AG09319 (cell line): ENCODE measurements around the gene CHSY1.

Source experiments
- DNase-seq: peaks from one replicate; pipeline ENCODE4 v3.0.0-alpha.2; 2010; ENCODE audit warnings: low read depth; ENCODE audit errors: extremely low read depth
- TF ChIP-seq, protein P1 (sequence below): IDR thresholded peaks from 2 replicates; pipeline ENCODE4 v1.5.1; 2011; ENCODE audit warnings: low read depth, mild to moderate bottlenecking, inconsistent platforms, low read length, moderate library complexity

CHSY1 gene

DNA sequence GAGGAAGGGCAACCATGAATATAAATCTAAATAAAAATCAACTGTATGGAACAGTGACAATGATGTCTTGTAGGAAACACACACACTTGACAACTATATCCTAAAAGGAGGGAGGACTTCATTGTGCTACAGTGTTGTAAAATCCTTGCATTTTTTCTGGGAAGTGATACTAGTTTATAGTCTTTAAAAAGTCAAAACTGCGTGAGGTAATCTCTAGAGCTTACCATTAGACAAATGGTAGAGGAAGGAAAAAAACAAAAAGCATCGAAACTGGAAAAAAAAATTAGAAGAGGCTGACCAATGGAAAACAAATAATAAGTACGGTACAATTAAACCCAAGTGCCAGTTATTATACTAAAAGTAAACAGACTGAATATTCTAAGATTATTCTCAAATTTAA is 38.7 kb downstream of the CHSY1 start:
- DNase-seq, result no peak
- TF ChIP-seq, protein P1, sequence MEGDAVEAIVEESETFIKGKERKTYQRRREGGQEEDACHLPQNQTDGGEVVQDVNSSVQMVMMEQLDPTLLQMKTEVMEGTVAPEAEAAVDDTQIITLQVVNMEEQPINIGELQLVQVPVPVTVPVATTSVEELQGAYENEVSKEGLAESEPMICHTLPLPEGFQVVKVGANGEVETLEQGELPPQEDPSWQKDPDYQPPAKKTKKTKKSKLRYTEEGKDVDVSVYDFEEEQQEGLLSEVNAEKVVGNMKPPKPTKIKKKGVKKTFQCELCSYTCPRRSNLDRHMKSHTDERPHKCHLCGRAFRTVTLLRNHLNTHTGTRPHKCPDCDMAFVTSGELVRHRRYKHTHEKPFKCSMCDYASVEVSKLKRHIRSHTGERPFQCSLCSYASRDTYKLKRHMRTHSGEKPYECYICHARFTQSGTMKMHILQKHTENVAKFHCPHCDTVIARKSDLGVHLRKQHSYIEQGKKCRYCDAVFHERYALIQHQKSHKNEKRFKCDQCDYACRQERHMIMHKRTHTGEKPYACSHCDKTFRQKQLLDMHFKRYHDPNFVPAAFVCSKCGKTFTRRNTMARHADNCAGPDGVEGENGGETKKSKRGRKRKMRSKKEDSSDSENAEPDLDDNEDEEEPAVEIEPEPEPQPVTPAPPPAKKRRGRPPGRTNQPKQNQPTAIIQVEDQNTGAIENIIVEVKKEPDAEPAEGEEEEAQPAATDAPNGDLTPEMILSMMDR, result no peak

DNA sequence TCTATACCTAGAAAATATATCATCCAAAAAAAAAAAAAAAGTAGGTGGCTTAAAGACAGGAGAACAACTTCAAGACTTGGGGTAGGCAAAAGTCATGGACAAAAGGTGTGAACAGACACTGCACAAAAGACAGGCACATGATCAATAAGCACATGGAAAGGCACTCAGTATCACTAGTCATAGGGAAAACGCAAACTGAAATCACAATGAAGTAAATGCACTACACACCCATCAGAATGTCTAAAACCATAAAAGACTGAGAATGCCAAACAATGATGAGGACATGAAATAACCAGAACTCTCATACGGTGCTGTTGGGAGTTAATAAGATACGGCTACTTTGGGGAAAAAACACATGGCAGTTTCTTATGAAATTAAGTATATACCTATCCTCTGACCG is 40.0 kb downstream of the CHSY1 start:
- TF ChIP-seq, protein P1, result no peak
- DNase-seq, result no peak

DNA sequence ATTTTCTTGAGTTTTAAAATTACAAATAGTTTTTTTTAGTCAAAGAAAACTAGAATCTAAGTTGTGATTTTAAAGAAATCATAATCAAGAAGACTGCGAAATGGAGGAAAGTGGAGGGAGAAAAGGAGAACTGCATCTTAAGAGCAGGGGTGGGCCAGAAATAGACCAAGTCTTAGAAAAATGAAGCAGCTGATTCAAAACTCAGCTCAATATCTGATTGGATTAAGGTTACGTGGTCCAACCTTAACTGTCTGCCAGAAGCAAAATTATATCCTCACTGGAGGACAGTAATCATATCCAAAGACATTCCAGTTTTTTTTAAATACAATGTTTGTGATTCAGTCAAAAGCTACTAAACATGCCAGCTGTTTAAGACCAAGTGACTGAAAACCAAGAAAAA is 41.4 kb downstream of the CHSY1 start:
- no peak for DNase-seq
- TF ChIP-seq, protein P1, result no peak

DNA sequence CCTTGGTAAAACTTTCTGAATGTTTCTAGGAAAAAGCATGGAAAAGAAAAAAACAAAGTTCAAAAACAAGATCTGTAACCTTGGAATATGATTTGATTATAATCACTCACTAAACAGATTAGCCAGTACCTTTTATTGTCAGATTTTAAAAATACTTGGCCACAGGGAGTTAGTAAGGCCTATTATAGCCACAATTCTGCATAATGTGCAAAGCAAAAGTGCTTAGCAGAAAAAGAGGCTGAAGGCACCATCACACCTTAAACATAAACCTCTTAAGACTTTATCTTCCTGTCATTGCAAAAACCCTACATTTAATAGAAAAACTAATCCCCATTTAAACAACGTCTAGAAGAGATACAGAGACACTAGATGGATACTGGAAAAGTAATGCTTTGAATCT is 41.8 kb downstream of the CHSY1 start:
- TF ChIP-seq, protein P1, result no peak
- no peak for DNase-seq

DNA sequence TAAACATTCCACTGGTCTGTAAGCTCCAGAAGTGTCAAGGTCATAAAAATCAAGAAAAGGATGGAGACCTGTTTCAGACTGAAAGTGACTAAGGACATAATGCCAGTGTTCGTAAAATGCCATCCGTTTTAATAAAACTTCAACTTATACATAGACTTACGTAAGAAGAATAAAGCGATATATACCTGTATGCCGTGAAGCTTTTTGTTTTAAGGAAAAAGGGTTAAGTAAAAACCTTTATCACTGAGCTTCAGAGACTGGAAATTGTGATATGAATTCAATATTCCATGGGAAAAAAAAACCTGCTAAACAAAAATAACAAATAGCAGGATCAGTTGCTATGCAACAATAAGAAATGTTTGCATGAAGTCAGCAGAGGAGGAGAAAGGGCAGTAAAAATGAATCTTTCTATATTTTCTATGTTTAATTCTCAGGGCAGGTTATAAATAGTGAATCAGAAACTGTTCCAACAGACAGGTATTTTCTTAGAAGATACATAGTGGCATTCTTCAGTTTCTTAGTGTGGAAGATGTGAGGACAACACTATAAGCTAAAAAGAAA is 42.5 kb downstream of the CHSY1 start:
- DNase-seq, result no peak
- TF ChIP-seq, protein P1, result no peak

DNA sequence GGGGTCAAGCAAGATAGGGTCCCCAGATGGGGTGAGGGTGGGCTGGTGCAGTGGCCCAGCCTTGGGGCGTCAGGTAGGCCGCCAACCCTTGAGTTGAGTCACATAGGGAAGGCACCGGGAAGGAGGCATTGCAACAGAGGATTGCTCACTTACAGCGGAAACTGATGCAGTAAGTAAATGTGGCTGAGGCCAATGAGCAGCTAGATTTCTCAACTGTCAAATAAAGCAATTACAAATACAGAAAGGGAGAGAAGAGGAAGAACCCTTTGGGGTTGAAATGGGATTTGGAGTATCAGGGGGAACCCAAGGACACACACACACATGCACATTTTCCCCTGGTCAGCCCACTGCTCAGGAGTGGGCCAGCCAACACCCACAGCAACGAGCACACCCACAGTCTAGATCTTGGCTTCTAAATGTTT is 44.0 kb downstream of the CHSY1 start:
- DNase-seq, result no peak
- TF ChIP-seq, protein P1, result no peak

DNA sequence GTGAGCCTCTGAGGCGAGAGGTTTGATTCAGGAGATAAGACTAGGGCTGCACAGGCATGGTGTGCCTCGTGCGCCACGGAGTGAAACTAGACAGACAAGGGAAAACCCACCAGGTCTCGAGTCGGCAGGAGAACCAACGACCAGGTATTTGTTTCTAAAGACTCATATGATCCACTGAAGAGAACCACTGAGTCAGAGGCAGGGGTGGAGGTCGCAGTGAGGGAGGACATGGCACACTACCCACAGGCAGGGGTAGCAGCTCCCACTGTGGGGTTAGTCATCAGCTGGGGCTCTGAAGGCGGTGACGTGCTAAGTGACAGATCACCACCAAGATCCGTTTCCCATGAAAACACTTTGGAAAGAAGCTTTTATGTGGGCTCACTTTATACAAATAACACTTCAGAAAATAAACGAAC is 45.7 kb downstream of the CHSY1 start:
- TF ChIP-seq, protein P1, result no peak
- DNase-seq, result no peak
